ENCODE measurements around the gene GATAD2A. TPM values are rescaled to one million over a fixed set of nuclear protein-coding genes. Genes with fewer than 3 reads are reported as not detected.

Gene GATAD2A
- total and polyA plus RNA-seq, 10 of the 15 experiments (the other 5 are each of a cell fraction or from before 2014, with no cell fraction given) = 2.6 to 173 (median 32.0) TPM

DNA sequence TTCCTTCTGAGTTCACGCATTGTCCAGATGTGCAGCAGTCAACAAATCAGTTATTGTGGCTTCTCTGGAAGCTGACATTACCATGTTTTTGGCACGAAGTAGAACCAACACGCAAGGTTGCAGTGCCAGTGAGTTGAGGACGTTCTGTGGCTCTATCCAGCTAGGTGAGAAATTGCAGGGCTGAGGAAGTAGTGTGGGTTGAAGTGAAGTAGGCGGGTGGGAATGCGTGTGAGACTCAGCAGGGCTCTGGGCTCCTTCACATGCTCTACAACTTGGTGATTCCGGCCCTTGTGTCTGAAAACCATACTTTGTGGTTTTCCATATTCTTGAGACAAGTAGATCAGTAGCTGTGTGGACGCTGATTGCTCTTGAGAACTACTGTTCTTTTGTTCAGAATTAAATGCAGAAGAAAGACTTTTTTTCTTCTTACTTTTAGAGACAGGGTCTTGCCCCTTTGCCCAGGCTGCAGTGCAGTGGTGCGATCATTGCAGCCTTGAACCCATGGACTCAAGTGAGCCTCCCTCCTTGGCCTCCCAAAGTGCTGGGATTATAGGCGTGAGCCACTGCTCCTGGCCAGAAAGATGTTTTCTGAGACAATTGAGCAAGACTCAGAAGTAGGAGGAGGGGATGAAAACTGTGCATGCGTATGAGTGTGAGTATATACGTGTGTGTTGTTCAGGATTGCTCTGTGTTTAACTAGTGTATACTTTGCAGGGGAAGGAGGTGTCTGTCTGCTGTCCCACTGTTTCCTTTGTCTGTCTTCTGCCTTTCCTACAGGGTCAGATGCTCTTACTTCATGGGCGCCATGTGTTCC, 46.2 kb downstream of the GATAD2A start (continued):
- TF ChIP-seq, protein P1, sequence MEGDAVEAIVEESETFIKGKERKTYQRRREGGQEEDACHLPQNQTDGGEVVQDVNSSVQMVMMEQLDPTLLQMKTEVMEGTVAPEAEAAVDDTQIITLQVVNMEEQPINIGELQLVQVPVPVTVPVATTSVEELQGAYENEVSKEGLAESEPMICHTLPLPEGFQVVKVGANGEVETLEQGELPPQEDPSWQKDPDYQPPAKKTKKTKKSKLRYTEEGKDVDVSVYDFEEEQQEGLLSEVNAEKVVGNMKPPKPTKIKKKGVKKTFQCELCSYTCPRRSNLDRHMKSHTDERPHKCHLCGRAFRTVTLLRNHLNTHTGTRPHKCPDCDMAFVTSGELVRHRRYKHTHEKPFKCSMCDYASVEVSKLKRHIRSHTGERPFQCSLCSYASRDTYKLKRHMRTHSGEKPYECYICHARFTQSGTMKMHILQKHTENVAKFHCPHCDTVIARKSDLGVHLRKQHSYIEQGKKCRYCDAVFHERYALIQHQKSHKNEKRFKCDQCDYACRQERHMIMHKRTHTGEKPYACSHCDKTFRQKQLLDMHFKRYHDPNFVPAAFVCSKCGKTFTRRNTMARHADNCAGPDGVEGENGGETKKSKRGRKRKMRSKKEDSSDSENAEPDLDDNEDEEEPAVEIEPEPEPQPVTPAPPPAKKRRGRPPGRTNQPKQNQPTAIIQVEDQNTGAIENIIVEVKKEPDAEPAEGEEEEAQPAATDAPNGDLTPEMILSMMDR (IDR thresholded peaks at IDR 0.05 in 2 of 3, conservative IDR thresholded peaks at IDR 0.05 in 1 of 3; ENCODE audit: control insufficient read depth in 2 of 3, extremely low read depth in 1 of 3, insufficient read depth in 1 of 3, low read depth in 3 of 3, low read length in 3 of 3) = no peak
- TF ChIP-seq BCL11A (IDR thresholded peaks at IDR 0.05; ENCODE audit: low read depth, low read length) (peak; percentile 52; the same call in 1 of the 2 replicates), CHD1 (IDR thresholded peaks at IDR 0.05; ENCODE audit: low read depth, low read length) (no peak), SREBF1 (IDR thresholded peaks at IDR 0.05; ENCODE audit: low read length) (no peak), IKZF1 (conservative IDR thresholded peaks at IDR 0.05) (peak; percentile 35; the same call in 1 of the 2 replicates), IKZF2 (IDR thresholded peaks at IDR 0.05) (peak; percentile 26 to 39; a peak in 2 of 4 replicates), NRF1 (conservative IDR thresholded peaks at IDR 0.05; ENCODE audit: low read depth, low read length) (no peak), SMC3 (IDR thresholded peaks at IDR 0.05; ENCODE audit: borderline replicate concordance, low read length) (no peak), PAX5 (IDR thresholded peaks at IDR 0.05; ENCODE audit: borderline replicate concordance, low read depth, low read length) (peak; percentile 71; the same call in 1 of the 2 replicates), POLR2AphosphoS5 (IDR thresholded peaks at IDR 0.05; ENCODE audit: low read length) (no peak), MEF2B (IDR thresholded peaks at IDR 0.05; ENCODE audit: partially characterized antibody, poor library complexity, severe bottlenecking) (no peak), FOXM1 (IDR thresholded peaks at IDR 0.05; ENCODE audit: low read depth, low read length) (peak; percentile 58; the same call in 1 of the 2 replicates), HDGF (IDR thresholded peaks at IDR 0.05) (no peak), SIN3A (IDR thresholded peaks at IDR 0.05; ENCODE audit: low read depth, low read length) (no peak), ZNF622 (IDR thresholded peaks at IDR 0.05) (no peak), HCFC1 (IDR thresholded peaks at IDR 0.05; ENCODE audit: low read length) (no peak), BHLHE40 (IDR thresholded peaks at IDR 0.05; ENCODE audit: borderline replicate concordance in 1 of 2, low read depth in 2 of 2, low read length in 1 of 2) (0 out of 4 replicates have a peak, but pooled peaks of 1 of the 2 experiments have one; percentile 9), MTA3 (IDR thresholded peaks at IDR 0.05; ENCODE audit: borderline replicate concordance, low read length) (no peak; the same call in 1 of the 2 replicates), NFXL1 (IDR thresholded peaks at IDR 0.05; ENCODE audit: borderline replicate concordance) (no peak), BMI1 (IDR thresholded peaks at IDR 0.05; ENCODE audit: borderline replicate concordance) (no peak)
- TF ChIP-seq, protein P2, sequence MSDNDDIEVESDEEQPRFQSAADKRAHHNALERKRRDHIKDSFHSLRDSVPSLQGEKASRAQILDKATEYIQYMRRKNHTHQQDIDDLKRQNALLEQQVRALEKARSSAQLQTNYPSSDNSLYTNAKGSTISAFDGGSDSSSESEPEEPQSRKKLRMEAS (IDR thresholded peaks at IDR 0.05; ENCODE audit: low read depth, low read length) = no peak
- TF ChIP-seq, protein P3, sequence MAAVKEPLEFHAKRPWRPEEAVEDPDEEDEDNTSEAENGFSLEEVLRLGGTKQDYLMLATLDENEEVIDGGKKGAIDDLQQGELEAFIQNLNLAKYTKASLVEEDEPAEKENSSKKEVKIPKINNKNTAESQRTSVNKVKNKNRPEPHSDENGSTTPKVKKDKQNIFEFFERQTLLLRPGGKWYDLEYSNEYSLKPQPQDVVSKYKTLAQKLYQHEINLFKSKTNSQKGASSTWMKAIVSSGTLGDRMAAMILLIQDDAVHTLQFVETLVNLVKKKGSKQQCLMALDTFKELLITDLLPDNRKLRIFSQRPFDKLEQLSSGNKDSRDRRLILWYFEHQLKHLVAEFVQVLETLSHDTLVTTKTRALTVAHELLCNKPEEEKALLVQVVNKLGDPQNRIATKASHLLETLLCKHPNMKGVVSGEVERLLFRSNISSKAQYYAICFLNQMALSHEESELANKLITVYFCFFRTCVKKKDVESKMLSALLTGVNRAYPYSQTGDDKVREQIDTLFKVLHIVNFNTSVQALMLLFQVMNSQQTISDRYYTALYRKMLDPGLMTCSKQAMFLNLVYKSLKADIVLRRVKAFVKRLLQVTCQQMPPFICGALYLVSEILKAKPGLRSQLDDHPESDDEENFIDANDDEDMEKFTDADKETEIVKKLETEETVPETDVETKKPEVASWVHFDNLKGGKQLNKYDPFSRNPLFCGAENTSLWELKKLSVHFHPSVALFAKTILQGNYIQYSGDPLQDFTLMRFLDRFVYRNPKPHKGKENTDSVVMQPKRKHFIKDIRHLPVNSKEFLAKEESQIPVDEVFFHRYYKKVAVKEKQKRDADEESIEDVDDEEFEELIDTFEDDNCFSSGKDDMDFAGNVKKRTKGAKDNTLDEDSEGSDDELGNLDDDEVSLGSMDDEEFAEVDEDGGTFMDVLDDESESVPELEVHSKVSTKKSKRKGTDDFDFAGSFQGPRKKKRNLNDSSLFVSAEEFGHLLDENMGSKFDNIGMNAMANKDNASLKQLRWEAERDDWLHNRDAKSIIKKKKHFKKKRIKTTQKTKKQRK (IDR thresholded peaks at IDR 0.05; ENCODE audit: low read depth, low read length) = no peak
- TF ChIP-seq, protein P4, sequence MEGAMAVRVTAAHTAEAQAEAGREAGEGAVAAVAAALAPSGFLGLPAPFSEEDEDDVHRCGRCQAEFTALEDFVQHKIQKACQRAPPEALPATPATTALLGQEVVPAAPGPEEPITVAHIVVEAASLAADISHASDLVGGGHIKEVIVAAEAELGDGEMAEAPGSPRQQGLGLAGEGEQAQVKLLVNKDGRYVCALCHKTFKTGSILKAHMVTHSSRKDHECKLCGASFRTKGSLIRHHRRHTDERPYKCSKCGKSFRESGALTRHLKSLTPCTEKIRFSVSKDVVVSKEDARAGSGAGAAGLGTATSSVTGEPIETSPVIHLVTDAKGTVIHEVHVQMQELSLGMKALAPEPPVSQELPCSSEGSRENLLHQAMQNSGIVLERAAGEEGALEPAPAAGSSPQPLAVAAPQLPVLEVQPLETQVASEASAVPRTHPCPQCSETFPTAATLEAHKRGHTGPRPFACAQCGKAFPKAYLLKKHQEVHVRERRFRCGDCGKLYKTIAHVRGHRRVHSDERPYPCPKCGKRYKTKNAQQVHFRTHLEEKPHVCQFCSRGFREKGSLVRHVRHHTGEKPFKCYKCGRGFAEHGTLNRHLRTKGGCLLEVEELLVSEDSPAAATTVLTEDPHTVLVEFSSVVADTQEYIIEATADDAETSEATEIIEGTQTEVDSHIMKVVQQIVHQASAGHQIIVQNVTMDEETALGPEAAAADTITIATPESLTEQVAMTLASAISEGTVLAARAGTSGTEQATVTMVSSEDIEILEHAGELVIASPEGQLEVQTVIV (IDR thresholded peaks at IDR 0.05; ENCODE audit: borderline replicate concordance, partially characterized antibody) = no peak

All from GM12878 (cell line).